K562 (cell line): ENCODE measurements around the gene SNX14. TPM values are rescaled to one million over a fixed set of nuclear protein-coding genes. Genes with fewer than 3 reads are reported as not detected.

ENCODE experiments used
- ATAC-seq: fragments of 200-7000 bp; cut with Tn5 transposase; 3 replicates; pipeline ENCODE4 v1.9.1; 2020; ENCODE audit warnings: moderate library complexity
- BruUV-seq: library from RNA; stranded (reverse); fragments of 400-500 nt; replicated peaks from 2 replicates; lab custom pipeline; 2021; lab: Mats Ljungman, UMichigan
- CTCF ChIA-PET: fragments of 300-600 bp; formaldehyde crosslinking; extraction: SDS; loops from one replicate; lab custom pipeline; 2021; ENCODE audit warnings: low intra/inter-chr PET ratio; lab: Yijun Ruan, JAX
- POLR2A ChIA-PET: fragments of 300-600, 350-650 bp; sonication (Branson Sonifier 250); formaldehyde crosslinking; extraction: SDS; loops from one replicate; lab custom pipeline; 2021; ENCODE audit warnings: antibody characterized with exemption, inconsistent platforms; lab: Yijun Ruan, JAX
- DNase-seq, 4 experiments: peaks; one replicate each; pipeline versions ENCODE4 v3.0.0 to v3.0.0-alpha.2; 2011 to 2018; ENCODE audit warnings: low spot score in 3 of 4, mixed read lengths in 3 of 4; ENCODE audit errors: extremely low read depth in 1 of 4
- FAIRE-seq: peaks from 2 replicates; lab custom pipeline; 2011; peaks lifted over from hg19 to GRCh38; lab: Jason Lieb, UNC
- H2AFZ ChIP-seq: 2 replicates; pipeline ENCODE4 v1.6.0; 2011; ENCODE audit warnings: low read depth, low read length, control low read depth, inconsistent platforms
- H3K27ac ChIP-seq: fragments of 200-600 bp; 3 replicates; pipeline ENCODE4 v1.8.0; 2011; ENCODE audit warnings: low read depth, mild to moderate bottlenecking, control low read depth, inconsistent platforms, low read length, moderate library complexity, mixed read lengths; ENCODE audit errors: extremely low read depth
- H3K27me3 ChIP-seq, 2 experiments: fragments of 300-600 bp in 1 of 2; 2 replicates in 1 of 2; 3 replicates in 1 of 2; pipeline versions ENCODE4 v1.6.0 to v1.8.0; 2011; ENCODE audit warnings: inconsistent platforms in 2 of 2, low read length in 2 of 2, mild to moderate bottlenecking in 1 of 2, mixed read lengths in 1 of 2, moderate library complexity in 1 of 2; ENCODE audit not compliant: control insufficient read depth in 2 of 2, insufficient read depth in 2 of 2
- H3K36me3 ChIP-seq: fragments of 300-600 bp; 3 replicates; pipeline ENCODE4 v1.8.0; 2011; ENCODE audit warnings: mild to moderate bottlenecking, low read length, inconsistent platforms; ENCODE audit not compliant: control insufficient read depth, insufficient read depth
- H3K4me1 ChIP-seq, 2 experiments: fragments of 200-600 bp in 1 of 2; replicated peaks in 1 of 2; 2 replicates in 1 of 2; 3 replicates in 1 of 2; pipeline versions ENCODE4 v1.5.1 to v1.8.0; 2011; ENCODE audit warnings: inconsistent platforms in 2 of 2, low read length in 2 of 2, mild to moderate bottlenecking in 1 of 2, mixed read lengths in 1 of 2, moderate library complexity in 1 of 2; ENCODE audit not compliant: control insufficient read depth in 2 of 2, insufficient read depth in 2 of 2
- H3K4me2 ChIP-seq: 2 replicates; pipeline ENCODE4 v1.6.1; 2011; ENCODE audit warnings: low read length, control low read depth, inconsistent platforms, mixed read lengths; ENCODE audit not compliant: insufficient read depth
- H3K4me3 ChIP-seq: fragments of 200-600 bp; sonication (generic), shearing (Covaris generic); 2 replicates; pipeline ENCODE4 v1.5.1; 2016; ENCODE audit warnings: control low read depth, inconsistent platforms
- H3K79me2 ChIP-seq: fragments of 200-600 bp; 3 replicates; pipeline ENCODE4 v1.8.0; 2011; ENCODE audit warnings: low read length, inconsistent platforms; ENCODE audit not compliant: control insufficient read depth, insufficient read depth
- H3K9ac ChIP-seq, 2 experiments: 2 replicates each; pipeline versions ENCODE4 v1.6.0 to v1.6.1; 2011; ENCODE audit warnings: low read depth in 2 of 2, low read length in 2 of 2, control low read depth in 1 of 2, inconsistent platforms in 1 of 2, mild to moderate bottlenecking in 1 of 2, mixed read lengths in 1 of 2; ENCODE audit not compliant: insufficient read depth in 1 of 2
- H3K9me1 ChIP-seq: one replicate; pipeline ENCODE4 v1.6.0; 2011; ENCODE audit warnings: inconsistent platforms, mild to moderate bottlenecking, low read length, moderate library complexity; ENCODE audit not compliant: control insufficient read depth, insufficient read depth
- H3K9me3 ChIP-seq: replicated peaks from 2 replicates; pipeline ENCODE4 v1.5.1; 2011; ENCODE audit warnings: low read depth, low read length, inconsistent platforms; ENCODE audit not compliant: control insufficient read depth, insufficient read depth
- H4K20me1 ChIP-seq: replicated peaks from 2 replicates; pipeline ENCODE4 v1.6.1; 2011; ENCODE audit warnings: low read length, inconsistent platforms, mixed read lengths; ENCODE audit not compliant: control insufficient read depth, insufficient read depth
- RBM25 ChIP-seq: fragments of 200-400 bp; formaldehyde crosslinking; IDR thresholded peaks from 2 replicates; pipeline ENCODE4 v1.6.1; 2018; ENCODE audit warnings: low read length, low read depth, moderate library complexity; ENCODE audit not compliant: severe bottlenecking
- RBM34 ChIP-seq: fragments of 200-400 bp; formaldehyde crosslinking; IDR thresholded peaks from 2 replicates; pipeline ENCODE4 v1.6.1; 2018; ENCODE audit warnings: low read length, borderline replicate concordance; ENCODE audit not compliant: insufficient read depth
- XRCC3 ChIP-seq: fragments of 450-650 bp; IDR thresholded peaks from 2 replicates; pipeline ENCODE4 v1.6.1; 2017; ENCODE audit warnings: mild to moderate bottlenecking, moderate library complexity
- ZBTB8A ChIP-seq: fragments of 450-650 bp; IDR thresholded peaks from 2 replicates; pipeline ENCODE4 v1.6.1; 2018; ENCODE audit warnings: mild to moderate bottlenecking, moderate library complexity; ENCODE audit not compliant: partially characterized antibody
- ZNF146 ChIP-seq: IDR thresholded peaks from one replicate; pipeline ENCODE4 v1.6.1; 2018; ENCODE audit warnings: missing compliant biosample characterization; ENCODE audit not compliant: unreplicated experiment
- WGBS: fragments of 100-300 bp; shearing (Covaris generic); methylation state at CpG from one replicate; pipeline ENCODE4 v1.1.6; 2016; ENCODE audit warnings: low coverage, mixed read lengths; ENCODE audit not compliant: insufficient coverage; ENCODE audit errors: missing lambda C conversion rate; 5-methylcytosine and 5-hydroxymethylcytosine counted together
- in situ Hi-C: fragments of 300-500 bp; cut with MboI; formaldehyde crosslinking; loops from 4 replicates; pipeline ENCODE4 v1.15.0; 2018; ENCODE audit warnings: inconsistent platforms, mixed read lengths
- intact Hi-C: fragments of 100-400 bp; cut with micrococcal nuclease; formaldehyde crosslinking; loops from 2 replicates; pipeline ENCODE4 v1.14.2; 2022
- polyA plus RNA-seq, 8 experiments: library from polyadenylated mRNA; depleted of rRNA in 4 of 8; stranded (reverse) in 5 of 8; unstranded in 3 of 8; fragments of >200 nt; fragmentation: Nextera tagmentation in 2 of 8; fragmentation: Illumina TruSeq in 1 of 8; extraction: Ambion mirVana in 2 of 8; extraction: Trizol in 1 of 8; gene quantifications; 2 replicates each; pipeline versions ENCODE4 v1.2.1 to v1.2.3, GENCODE V29; 2011 to 2014; ENCODE audit warnings: inconsistent platforms in 1 of 8, missing spikeins in 1 of 8
- total RNA-seq, 7 experiments: library from RNA; depleted of rRNA in 6 of 7; stranded (reverse); fragments of >200 nt in 6 of 7; fragmentation: Illumina TruSeq in 2 of 7; extraction: Trizol in 2 of 7; gene quantifications; 2 replicates each; pipeline versions ENCODE4 v1.2.1 to v1.2.3, GENCODE V29; 2011 to 2021; ENCODE audit warnings: low replicate concordance in 1 of 7
- TF ChIP-seq, protein P1 (sequence below): sonication (generic); IDR thresholded peaks from 2 replicates; pipeline ENCODE4 v1.6.1; 2016

The SNX14 gene
- total and polyA plus RNA-seq, 9 of the 15 experiments (the other 6 are each of a cell fraction or from before 2014, with no cell fraction given) = 46.5 to 140 (median 71.2) TPM

DNA sequence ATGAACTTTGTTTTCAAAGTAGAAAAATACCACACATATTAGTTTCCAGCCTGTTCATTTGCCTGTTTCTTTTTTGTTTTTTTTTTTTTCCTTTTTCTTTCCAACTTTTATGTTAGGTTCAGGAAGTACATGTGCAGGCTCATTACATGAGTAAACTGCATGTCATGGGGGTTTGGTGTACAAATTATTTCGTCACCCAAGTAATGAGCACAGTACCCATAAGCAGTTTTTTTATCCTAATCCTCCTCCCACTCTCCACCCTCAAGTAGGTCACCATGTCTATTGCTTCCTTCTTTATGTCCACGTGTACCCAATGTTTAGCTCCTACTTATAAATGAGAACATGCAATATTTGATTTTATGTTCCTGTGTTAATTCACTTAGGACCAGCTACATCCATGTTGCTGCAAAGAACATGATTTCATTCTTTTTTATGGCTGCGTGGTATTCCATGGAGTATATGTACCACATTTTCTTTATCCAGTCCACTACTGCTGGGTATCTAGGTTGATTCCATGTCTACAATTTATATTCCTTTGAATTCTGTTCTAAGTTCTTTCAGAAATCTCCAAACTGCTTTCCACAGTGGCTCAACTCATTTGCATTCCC is 31.8 kb downstream of the SNX14 start (continued):
- TF ChIP-seq RBM25 (peak; percentile 52), XRCC3 (no peak), ZNF146 (peak; percentile 67)
- TF ChIP-seq, protein P1, sequence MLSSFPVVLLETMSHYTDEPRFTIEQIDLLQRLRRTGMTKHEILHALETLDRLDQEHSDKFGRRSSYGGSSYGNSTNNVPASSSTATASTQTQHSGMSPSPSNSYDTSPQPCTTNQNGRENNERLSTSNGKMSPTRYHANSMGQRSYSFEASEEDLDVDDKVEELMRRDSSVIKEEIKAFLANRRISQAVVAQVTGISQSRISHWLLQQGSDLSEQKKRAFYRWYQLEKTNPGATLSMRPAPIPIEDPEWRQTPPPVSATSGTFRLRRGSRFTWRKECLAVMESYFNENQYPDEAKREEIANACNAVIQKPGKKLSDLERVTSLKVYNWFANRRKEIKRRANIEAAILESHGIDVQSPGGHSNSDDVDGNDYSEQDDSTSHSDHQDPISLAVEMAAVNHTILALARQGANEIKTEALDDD = no peak
- TF ChIP-seq, all 486 proteins: peak for 2

DNA sequence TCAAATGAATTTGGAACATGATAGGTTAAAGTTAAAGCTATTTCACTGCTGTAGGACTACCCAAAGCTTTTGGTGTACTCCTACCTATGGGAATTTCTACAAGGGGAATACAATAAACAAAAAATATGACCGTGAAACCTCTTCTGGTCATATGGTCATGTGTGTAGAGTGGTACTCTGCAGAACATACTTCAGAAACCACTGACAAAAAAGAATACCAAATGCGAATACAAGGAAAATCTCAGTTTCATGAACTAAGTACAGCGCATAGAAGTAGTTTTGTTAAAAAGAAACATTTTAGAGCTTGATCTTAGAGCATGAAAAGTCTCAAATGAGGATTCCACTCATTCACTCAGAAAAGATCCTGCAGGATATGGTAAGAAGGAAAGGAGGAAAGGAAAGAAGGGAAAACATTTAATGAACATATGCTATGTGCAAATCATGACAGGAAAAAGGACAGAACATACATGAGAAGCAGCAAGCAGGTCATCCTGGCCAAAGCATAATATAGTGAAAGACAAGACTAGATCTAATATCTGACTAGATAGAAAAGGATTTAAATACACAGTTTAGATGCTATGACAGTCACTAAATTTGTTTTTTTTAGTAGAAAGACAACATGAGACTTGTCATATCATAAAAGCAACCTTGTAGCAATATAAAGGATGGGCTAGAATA is 36.5 kb downstream of the SNX14 start:
- WGBS = 88% methylated on average over 3 of the region's 3 CpGs
- Histone ChIP-seq H3K9me1 (no peaks in the 10 kb centered on the region), H3K79me2 (no peaks in the 10 kb centered on the region), H3K4me1 (no peaks in the 10 kb centered on the region), H3K4me2 (no peak overlapping the region), H3K27ac (no peak overlapping the region), H3K27me3 (no peaks in the 10 kb centered on the region), H3K4me3 (no peak overlapping the region), H3K36me3 (peaks cover 44% of the 10 kb centered on the region), H2AFZ (no peak overlapping the region), H3K9ac (no peak overlapping the region), H4K20me1 (no peaks in the 10 kb centered on the region), H3K9me3 (no peaks in the 10 kb centered on the region)
- FAIRE-seq = no peak
- POLR2A ChIA-PET = no interaction called here
- DNase-seq = no peak
- no peak for ATAC-seq
- BruUV-seq = no TSS peak
- CTCF ChIA-PET = no interaction called here
- TF ChIP-seq RBM34 (no peak), ZBTB8A (no peak)
- in situ Hi-C loops = no loop called here
- intact Hi-C loops = no loop called here
